Effector CD4-positive, alpha-beta T cell (primary cell): ENCODE measurements around the gene XRCC1.
A peak's percentile ranks its signal among the peaks of the same experiment; 100 is the strongest.
"Not testable (repeated sequence)": the region's sequence is repeated elsewhere in the genome, so short reads cannot be mapped to it uniquely, and the experiment has no call there.

Experiments
- DNase-seq: peaks from one replicate; pipeline ENCODE4 v3.0.0-alpha.2; 2020

XRCC1 gene

GRCh38 chr19:43574424-43575155 is 737 bp downstream of the XRCC1 start:
- DNase-seq: no peak

- DNase-seq: no peak
These were observed 3.1 kb downstream of the XRCC1 start for GRCh38 chr19:43572171-43572588.

GRCh38 chr19:43570174-43570791 is 5.0 kb downstream of the XRCC1 start:
- no peak for DNase-seq

GRCh38 chr19:43569657-43570056 is 5.7 kb downstream of the XRCC1 start:
- no peak for DNase-seq

GRCh38 chr19:43564800-43565199 is 10.5 kb downstream of the XRCC1 start:
- DNase-seq: no peak

- DNase-seq: no peak
These were observed 11.4 kb downstream of the XRCC1 start for GRCh38 chr19:43563816-43564457.

- peak; percentile 64 for DNase-seq
These were observed 12.6 kb downstream of the XRCC1 start for GRCh38 chr19:43562698-43563241.

- DNase-seq: no peak
These were observed 13.1 kb downstream of the XRCC1 start for GRCh38 chr19:43562226-43562697.

GRCh38 chr19:43561139-43561970 is 14.0 kb downstream of the XRCC1 start:
- no peak for DNase-seq

- DNase-seq: no peak
These were observed 14.6 kb downstream of the XRCC1 start for GRCh38 chr19:43560687-43561086.

GRCh38 chr19:43555185-43555770 is 20.0 kb downstream of the XRCC1 start:
- peak; percentile 80 for DNase-seq

GRCh38 chr19:43554317-43554895 is 20.9 kb downstream of the XRCC1 start:
- DNase-seq: no peak

GRCh38 chr19:43553656-43554055 is 21.7 kb downstream of the XRCC1 start:
- no peak for DNase-seq

- no peak for DNase-seq
These were observed 22.7 kb downstream of the XRCC1 start for GRCh38 chr19:43552616-43553015.

- DNase-seq: no peak
These were observed 23.2 kb downstream of the XRCC1 start for GRCh38 chr19:43552198-43552450.

GRCh38 chr19:43551399-43552197 is 23.7 kb downstream of the XRCC1 start:
- DNase-seq: no peak

GRCh38 chr19:43548706-43549105 is 26.6 kb downstream of the XRCC1 start:
- DNase-seq: no peak

- not testable (repeated sequence) for DNase-seq
These were observed 27.4 kb downstream of the XRCC1 start for GRCh38 chr19:43547926-43548325.

GRCh38 chr19:43546581-43546980 is 28.7 kb downstream of the XRCC1 start:
- no peak for DNase-seq

GRCh38 chr19:43545981-43546380 is 29.3 kb downstream of the XRCC1 start:
- no peak for DNase-seq

- DNase-seq: no peak
These were observed 30.1 kb downstream of the XRCC1 start for GRCh38 chr19:43545276-43545675.
